GM12864 (cell line): ENCODE results near the gene BCAR1.

Source experiments
- DNase-seq: peaks from one replicate; pipeline ENCODE4 v3.0.0-alpha.2; 2011; ENCODE audit warnings: low read depth
- H3K4me3 ChIP-seq: 2 replicates; pipeline ENCODE4 v1.5.1; 2011; ENCODE audit warnings: mild to moderate bottlenecking, low read depth, low read length, control low read depth
- TF ChIP-seq, protein P1 (sequence below): IDR thresholded peaks from 2 replicates; pipeline ENCODE4 v1.5.1; 2011; ENCODE audit warnings: low read depth, mild to moderate bottlenecking, moderate library complexity, low read length, control low read depth, inconsistent platforms; ENCODE audit errors: missing control alignments

Gene BCAR1

DNA sequence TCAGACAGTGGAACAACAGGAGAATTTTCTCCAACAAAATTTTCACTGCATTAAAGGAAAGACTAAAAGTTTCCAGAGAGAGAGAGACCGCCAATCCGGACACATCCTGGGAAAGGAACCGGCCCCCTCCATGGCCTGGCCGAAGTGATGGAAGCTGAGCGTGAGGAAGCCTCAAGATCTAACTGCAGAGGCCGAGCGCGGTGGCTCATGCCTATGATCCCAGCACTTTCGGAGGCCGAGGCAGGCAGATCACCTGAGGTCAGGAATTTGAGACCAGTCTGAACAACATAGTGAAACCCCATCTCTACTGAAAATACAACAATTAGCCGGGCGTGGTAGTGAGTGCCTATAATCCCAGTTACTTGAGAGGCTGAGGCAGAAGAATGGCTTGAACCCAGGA, 48.3 kb downstream of the BCAR1 start:
- no peak for DNase-seq
- no peak overlapping the region for H3K4me3 ChIP-seq
- TF ChIP-seq, protein P1, sequence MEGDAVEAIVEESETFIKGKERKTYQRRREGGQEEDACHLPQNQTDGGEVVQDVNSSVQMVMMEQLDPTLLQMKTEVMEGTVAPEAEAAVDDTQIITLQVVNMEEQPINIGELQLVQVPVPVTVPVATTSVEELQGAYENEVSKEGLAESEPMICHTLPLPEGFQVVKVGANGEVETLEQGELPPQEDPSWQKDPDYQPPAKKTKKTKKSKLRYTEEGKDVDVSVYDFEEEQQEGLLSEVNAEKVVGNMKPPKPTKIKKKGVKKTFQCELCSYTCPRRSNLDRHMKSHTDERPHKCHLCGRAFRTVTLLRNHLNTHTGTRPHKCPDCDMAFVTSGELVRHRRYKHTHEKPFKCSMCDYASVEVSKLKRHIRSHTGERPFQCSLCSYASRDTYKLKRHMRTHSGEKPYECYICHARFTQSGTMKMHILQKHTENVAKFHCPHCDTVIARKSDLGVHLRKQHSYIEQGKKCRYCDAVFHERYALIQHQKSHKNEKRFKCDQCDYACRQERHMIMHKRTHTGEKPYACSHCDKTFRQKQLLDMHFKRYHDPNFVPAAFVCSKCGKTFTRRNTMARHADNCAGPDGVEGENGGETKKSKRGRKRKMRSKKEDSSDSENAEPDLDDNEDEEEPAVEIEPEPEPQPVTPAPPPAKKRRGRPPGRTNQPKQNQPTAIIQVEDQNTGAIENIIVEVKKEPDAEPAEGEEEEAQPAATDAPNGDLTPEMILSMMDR: no peak

DNA sequence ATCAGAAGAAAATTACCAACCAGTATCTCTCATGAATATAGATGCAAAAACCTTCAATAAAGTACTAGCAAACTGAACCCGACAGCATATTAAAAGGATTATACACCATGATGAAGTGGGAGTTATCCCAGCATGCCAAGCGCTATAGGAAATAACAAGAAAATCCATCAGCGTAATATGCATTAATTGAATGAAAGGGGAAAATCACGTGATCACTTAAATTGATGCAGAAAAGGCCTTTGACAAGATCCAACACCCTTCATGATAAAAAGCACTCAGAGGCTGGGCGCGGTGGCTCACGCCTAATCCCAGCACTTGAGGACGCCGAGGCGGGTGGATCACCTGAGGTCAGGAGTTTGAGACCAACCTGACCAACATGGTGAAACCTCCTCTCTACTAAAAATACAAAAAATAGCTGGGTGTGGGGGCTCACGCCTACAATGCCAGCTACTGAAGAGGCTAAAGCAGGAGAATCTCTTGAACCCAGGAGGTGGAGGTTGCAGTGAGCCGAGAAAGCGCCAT, 49.3 kb downstream of the BCAR1 start:
- no peak for DNase-seq
- H3K4me3 ChIP-seq: no peak overlapping the region
- TF ChIP-seq, protein P1: no peak

DNA sequence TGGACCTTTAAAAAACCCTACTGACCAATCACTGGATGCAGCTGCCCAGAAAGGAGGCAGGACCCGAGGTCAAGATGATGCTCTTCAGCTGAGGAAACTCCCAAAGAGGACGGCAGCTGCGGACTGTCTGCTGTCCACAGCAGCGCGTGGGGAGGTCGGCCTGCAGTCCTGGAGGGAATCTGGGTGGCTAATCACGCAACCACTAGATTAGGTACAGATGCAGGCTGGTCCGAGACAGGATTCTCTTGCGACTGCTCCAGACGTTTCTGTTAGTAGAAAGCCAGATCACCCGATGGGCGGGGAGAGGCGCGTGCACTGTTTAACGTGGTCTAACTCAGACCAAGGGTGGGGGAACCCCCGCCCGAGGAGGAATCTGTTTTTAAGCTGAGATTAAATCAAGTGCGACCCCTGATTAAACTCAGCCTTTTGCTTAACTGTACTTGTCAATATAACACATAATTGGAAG, 53.3 kb downstream of the BCAR1 start:
- TF ChIP-seq, protein P1: no peak
- no peak overlapping the region for H3K4me3 ChIP-seq

DNA sequence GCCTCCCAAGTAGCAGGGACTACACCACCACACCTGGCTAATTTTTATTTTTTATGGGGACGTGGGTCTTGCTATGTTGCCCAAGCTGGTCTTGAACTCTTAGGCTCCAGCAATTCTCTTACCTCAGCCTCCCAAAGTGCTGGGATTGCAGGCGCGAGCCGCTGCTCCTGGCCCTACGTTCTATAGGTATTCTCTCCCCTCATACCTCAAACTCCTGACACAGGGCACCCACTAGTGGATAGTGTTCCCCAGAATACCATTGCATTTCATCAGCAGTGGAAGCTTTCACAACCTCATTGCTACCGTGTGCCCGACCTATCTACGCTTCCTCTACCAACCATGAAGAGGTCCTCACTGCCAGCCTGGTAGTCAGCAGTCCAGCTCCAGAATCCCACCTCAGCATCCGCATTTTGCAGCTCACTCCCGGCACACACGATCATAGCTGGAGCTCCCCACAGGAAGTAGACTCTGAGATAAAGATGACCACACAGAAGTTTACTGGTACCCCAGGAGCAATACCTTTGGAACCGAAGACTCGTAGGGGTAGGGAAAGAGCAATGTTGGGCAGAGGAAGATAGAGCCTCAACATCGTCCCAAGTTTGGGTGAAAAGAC, 53.8 kb downstream of the BCAR1 start:
- TF ChIP-seq, protein P1: no peak
- H3K4me3 ChIP-seq: no peak overlapping the region
- DNase-seq: no peak

More for the DNA sequence above, 53.3 kb downstream of the BCAR1 start:
- no peak for DNase-seq

DNA sequence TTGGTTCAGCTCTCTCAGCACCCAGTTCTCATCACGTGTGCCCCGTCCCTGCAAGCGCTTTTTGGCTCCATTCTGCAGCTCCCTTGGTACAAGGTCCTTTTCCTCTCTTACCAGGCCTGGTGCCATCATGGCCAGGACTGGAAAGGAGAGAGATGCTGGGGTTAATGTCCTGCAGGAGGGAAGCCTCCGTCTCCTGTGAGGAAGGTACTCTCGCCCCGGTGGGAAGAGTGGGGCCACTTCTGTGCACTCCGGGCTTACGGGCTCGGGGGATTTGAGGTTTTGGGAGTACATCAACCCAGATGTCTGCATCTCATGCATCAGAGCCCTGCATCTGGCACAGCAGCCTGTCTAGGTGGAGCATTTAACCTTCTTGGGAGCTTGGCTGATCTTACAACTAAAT, 54.6 kb downstream of the BCAR1 start:
- no peak for DNase-seq
- no peak overlapping the region for H3K4me3 ChIP-seq
- TF ChIP-seq, protein P1: no peak

DNA sequence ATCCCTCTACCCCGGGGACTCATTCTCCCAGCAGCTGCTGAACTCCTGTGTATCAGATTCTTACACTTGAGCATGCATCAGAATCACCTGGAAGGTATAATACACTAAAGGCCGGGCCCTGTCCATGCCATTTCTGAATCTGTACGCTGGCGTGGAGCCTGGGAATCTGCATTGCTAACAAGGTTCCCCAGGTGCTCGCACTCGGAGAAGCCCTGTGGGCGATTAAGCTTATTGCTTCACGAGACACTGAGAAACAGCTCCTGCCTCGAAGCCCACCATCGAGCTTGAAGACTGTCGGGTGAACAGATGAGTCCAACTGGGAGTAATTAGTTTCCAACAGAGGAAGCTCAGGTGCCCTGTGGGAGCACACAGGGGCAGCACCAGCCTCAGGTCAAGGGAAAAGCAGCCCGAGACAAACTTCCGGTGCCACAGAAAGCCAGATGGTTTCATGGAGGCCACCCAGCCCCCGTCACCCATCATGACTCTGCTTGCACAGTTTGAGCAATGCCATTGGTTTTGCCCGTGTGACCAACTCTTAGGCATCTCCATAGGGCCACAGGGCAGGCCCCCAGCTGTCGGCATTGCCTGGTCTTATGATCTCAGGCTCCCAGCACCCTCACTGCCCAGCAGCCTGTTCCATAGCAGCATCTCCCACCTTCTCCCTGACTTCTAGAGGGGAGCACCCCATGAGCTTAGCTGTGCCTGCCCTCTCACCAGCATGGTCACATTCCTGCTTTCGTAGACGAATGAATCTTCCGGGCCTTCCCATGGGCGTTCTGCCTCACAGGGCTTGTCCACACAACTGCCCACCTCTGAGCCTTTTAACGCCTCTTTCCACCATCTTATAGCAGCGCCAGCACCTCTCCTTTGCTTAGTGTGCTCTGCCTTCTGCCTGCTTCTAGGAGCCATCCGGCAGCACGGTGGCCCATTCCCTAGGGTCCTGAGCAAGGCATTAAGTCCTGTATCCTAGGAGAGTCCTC, 55.3 kb downstream of the BCAR1 start:
- DNase-seq: no peak
- TF ChIP-seq, protein P1: no peak

More for the DNA sequence above, 55.3 kb downstream of the BCAR1 start:
- no peak overlapping the region for H3K4me3 ChIP-seq
